Measurements from ENCODE around the gene TMA7.
A peak's percentile ranks its signal among the peaks of the same experiment; 100 is the strongest.
"Not testable (repeated sequence)": the region's sequence is repeated elsewhere in the genome, so short reads cannot be mapped to it uniquely, and the experiment has no call there.

The TMA7 gene

DNA sequence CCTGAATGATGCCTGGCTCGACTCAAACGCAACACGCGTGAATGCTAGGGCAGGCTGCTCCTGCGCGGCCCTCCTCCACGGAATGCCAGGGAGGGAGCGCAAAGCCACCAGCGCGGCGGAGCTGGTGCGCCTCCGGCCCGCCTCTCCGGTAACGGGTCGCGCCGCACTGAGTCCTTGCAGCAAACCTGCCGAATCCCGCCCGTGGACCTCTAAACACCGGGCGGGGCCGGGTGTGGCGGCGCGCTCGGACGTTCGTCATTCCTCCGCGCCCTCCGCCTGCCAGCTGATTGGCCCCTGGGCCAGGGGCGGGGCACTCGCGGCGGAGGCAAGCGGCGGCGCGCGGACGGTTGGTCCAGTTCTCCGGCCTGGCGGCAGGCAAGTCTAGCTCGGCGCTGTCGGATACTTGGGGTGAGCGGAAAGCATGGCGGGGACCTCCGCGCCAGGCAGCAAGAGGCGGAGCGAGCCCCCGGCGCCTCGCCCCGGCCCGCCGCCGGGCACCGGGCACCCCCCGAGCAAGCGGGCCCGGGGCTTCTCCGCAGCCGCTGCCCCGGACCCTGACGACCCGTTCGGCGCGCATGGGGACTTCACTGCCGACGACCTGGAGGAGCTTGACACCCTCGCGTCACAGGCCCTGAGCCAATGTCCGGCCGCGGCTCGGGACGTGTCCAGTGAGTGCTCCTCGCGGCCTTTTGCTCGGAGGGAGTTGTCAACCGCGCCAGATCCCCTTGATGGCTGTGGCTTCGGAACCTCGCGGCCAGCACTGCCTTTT lies 6.6 kb downstream of the TMA7 start, which contains the start of gene ATRIP:
ATRIP (plus strand) TSS at position 313 of the 769 bp plus-strand sequence; CDS start at position 422, 109 bp downstream.
- H3K27ac ChIP-seq (ENCODE audit: low read depth, low read length), result peak within 1 kb of the TSS; percentile 83
- peaks cover 1 to 35% (median 24%) of the 10 kb centered on the region in 5 donors for H3K36me3 ChIP-seq (ENCODE audit: control insufficient read depth in 5 of 5, insufficient read depth in 5 of 5, low read length in 5 of 5)
- peak within 1 kb of the TSS; percentile 67 to 92 (median 78) for H3K4me3 ChIP-seq (ENCODE audit: low read depth in 1 of 5, low read length in 5 of 5)
- no peaks in the 10 kb centered on the region for H3K27me3 ChIP-seq (ENCODE audit: control insufficient read depth in 5 of 5, insufficient read depth in 4 of 5, low read length in 5 of 5)
- H3K4me1 ChIP-seq (ENCODE audit: control insufficient read depth in 5 of 5, insufficient read depth in 5 of 5, low read length in 5 of 5), result peaks cover 2 to 28% (median 26%) of the 10 kb centered on the region in 5 donors
- H3K9me3 ChIP-seq (ENCODE audit: control insufficient read depth in 5 of 5, low read length in 5 of 5), result no peaks in the 10 kb centered on the region
- H3K9ac ChIP-seq (ENCODE audit: low read length in 5 of 5), result peak within 1 kb of the TSS; percentile 44 to 92 (median 83)

DNA sequence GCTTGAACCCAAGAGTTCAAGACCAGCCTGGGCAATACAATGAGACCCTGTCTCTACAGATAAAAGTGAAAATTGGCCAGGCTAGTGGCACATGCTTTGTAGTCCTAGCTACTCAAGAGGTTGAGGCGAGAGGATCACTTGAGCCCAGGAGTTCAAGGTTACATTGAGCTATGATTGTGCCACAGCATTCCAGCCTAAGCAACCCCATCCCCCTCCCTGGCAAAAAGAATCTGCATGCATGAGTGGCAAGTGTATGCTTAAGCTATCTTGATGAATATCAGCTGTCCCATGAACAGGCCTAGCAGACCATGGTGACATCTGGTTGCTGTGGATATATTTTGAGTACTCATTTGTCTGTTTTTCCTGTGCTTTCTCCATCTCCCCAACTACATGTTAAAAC lies 11.2 kb downstream of the TMA7 start:
- Histone ChIP-seq H3K36me3 (ENCODE audit: control insufficient read depth in 5 of 5, insufficient read depth in 5 of 5, low read length in 5 of 5) (peaks cover 16 to 45% (median 34%) of the 10 kb centered on the region in 5 donors), H3K9me3 (ENCODE audit: control insufficient read depth in 5 of 5, low read length in 5 of 5) (no peaks in the 10 kb centered on the region), H3K4me3 (ENCODE audit: low read depth in 1 of 5, low read length in 5 of 5) (no peak overlapping the region), H3K9ac (ENCODE audit: low read length in 5 of 5) (no peak overlapping the region), H3K27ac (ENCODE audit: low read depth, low read length) (no peak overlapping the region), H3K4me1 (ENCODE audit: control insufficient read depth in 5 of 5, insufficient read depth in 5 of 5, low read length in 5 of 5) (peaks cover 0 to 15% (median 13%) of the 10 kb centered on the region in 5 donors), H3K27me3 (ENCODE audit: control insufficient read depth in 5 of 5, insufficient read depth in 4 of 5, low read length in 5 of 5) (no peaks in the 10 kb centered on the region)

GRCh38 chr3:48456456-48456855 lies 16.4 kb downstream of the TMA7 start:
- H3K27me3 ChIP-seq (ENCODE audit: control insufficient read depth in 5 of 5, insufficient read depth in 4 of 5, low read length in 5 of 5), result no peaks in the 10 kb centered on the region
- H3K36me3 ChIP-seq (ENCODE audit: control insufficient read depth in 5 of 5, insufficient read depth in 5 of 5, low read length in 5 of 5), result peaks cover 24 to 84% (median 69%) of the 10 kb centered on the region in 5 donors

GRCh38 chr3:48459331-48459730 lies 19.3 kb downstream of the TMA7 start:
- no peak overlapping the region for H3K27ac ChIP-seq (ENCODE audit: low read depth, low read length)
- H3K9ac ChIP-seq (ENCODE audit: low read length in 5 of 5), result no peak overlapping the region
- no peaks in the 10 kb centered on the region for H3K4me1 ChIP-seq (ENCODE audit: control insufficient read depth in 5 of 5, insufficient read depth in 5 of 5, low read length in 5 of 5)
- no peaks in the 10 kb centered on the region for H3K27me3 ChIP-seq (ENCODE audit: control insufficient read depth in 5 of 5, insufficient read depth in 4 of 5, low read length in 5 of 5)
- no peak overlapping the region for H3K4me3 ChIP-seq (ENCODE audit: low read depth in 1 of 5, low read length in 5 of 5)
- H3K9me3 ChIP-seq (ENCODE audit: control insufficient read depth in 5 of 5, low read length in 5 of 5), result no peaks in the 10 kb centered on the region
- peaks cover 14 to 73% (median 49%) of the 10 kb centered on the region in 5 donors for H3K36me3 ChIP-seq (ENCODE audit: control insufficient read depth in 5 of 5, insufficient read depth in 5 of 5, low read length in 5 of 5)

More at GRCh38 chr3:48456456-48456855, 16.4 kb downstream of the TMA7 start:
- Histone ChIP-seq H3K27ac (ENCODE audit: low read depth, low read length) (no peak overlapping the region), H3K4me1 (ENCODE audit: control insufficient read depth in 5 of 5, insufficient read depth in 5 of 5, low read length in 5 of 5) (no peaks in the 10 kb centered on the region), H3K4me3 (ENCODE audit: low read depth in 1 of 5, low read length in 5 of 5) (no peak overlapping the region), H3K9me3 (ENCODE audit: control insufficient read depth in 5 of 5, low read length in 5 of 5) (no peaks in the 10 kb centered on the region), H3K9ac (ENCODE audit: low read length in 5 of 5) (no peak overlapping the region)

DNA sequence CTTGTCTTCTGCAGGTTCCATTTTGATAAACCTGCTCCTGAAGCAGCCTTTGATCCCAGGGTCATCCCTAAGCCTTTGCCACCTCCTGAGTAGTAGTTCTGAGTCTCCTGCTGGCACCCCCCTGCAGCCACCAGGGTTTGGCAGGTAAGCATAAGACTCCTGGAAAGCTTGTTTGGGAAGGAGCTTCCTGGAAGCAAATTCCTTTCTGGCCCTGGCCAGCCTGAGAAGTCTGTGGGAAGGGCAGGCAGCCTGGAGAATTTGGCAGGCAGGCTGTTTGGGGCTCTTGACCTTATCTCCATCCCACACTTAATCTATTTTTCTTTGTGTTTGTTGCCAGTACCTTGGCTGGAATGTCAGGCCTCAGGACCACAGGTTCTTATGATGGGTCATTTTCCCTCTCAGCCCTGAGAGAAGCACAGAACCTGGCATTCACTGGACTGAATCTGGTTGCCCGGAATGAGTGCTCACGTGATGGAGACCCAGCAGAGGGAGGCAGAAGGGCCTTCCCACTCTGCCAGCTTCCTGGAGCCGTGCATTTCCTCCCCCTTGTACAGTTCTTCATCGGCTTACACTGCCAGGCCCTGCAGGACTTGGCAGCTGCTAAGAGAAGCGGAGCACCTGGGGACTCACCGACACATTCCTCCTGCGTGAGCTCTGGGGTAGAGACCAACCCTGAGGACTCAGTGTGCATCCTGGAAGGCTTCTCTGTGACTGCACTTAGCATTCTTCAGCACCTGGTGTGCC lies 19.9 kb downstream of the TMA7 start:
- no peak overlapping the region for H3K27ac ChIP-seq (ENCODE audit: low read depth, low read length)
- H3K9me3 ChIP-seq (ENCODE audit: control insufficient read depth in 5 of 5, low read length in 5 of 5), result no peaks in the 10 kb centered on the region
- peaks cover 11 to 75% (median 48%) of the 10 kb centered on the region in 5 donors for H3K36me3 ChIP-seq (ENCODE audit: control insufficient read depth in 5 of 5, insufficient read depth in 5 of 5, low read length in 5 of 5)
- H3K4me3 ChIP-seq (ENCODE audit: low read depth in 1 of 5, low read length in 5 of 5), result no peak overlapping the region
- no peak overlapping the region for H3K9ac ChIP-seq (ENCODE audit: low read length in 5 of 5)
- peaks cover 0 to 5% (median 2%) of the 10 kb centered on the region in 5 donors for H3K4me1 ChIP-seq (ENCODE audit: control insufficient read depth in 5 of 5, insufficient read depth in 5 of 5, low read length in 5 of 5)
- H3K27me3 ChIP-seq (ENCODE audit: control insufficient read depth in 5 of 5, insufficient read depth in 4 of 5, low read length in 5 of 5), result no peaks in the 10 kb centered on the region

DNA sequence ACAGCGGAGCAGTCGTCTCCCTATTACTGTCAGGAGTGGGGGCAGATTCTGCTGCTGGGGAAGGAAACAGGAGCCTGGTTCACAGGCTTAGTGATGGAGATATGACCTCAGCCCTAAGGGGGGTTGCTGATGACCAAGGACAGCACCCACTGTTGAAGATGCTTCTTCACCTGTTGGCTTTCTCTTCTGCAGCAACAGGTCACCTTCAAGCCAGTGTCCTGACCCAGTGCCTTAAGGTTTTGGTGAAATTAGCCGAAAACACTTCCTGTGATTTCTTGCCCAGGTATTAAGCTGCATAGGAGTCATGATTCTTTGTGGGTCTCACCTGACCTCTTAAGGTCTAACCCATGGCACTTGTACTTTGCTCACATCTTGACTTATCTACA lies 20.5 kb downstream of the TMA7 start:
- no peak overlapping the region for H3K27ac ChIP-seq (ENCODE audit: low read depth, low read length)
- peaks cover 2 to 10% (median 8%) of the 10 kb centered on the region in 5 donors for H3K4me1 ChIP-seq (ENCODE audit: control insufficient read depth in 5 of 5, insufficient read depth in 5 of 5, low read length in 5 of 5)
- no peak overlapping the region for H3K4me3 ChIP-seq (ENCODE audit: low read depth in 1 of 5, low read length in 5 of 5)
- peaks cover 0 to under 1% (median 0%) of the 10 kb centered on the region in 5 donors for H3K27me3 ChIP-seq (ENCODE audit: control insufficient read depth in 5 of 5, insufficient read depth in 4 of 5, low read length in 5 of 5)
- H3K36me3 ChIP-seq (ENCODE audit: control insufficient read depth in 5 of 5, insufficient read depth in 5 of 5, low read length in 5 of 5), result peaks cover 8 to 69% (median 45%) of the 10 kb centered on the region in 5 donors
- no peak overlapping the region for H3K9ac ChIP-seq (ENCODE audit: low read length in 5 of 5)
- H3K9me3 ChIP-seq (ENCODE audit: control insufficient read depth in 5 of 5, low read length in 5 of 5), result no peaks in the 10 kb centered on the region

- H3K27ac ChIP-seq (ENCODE audit: low read depth, low read length); H3K27me3 ChIP-seq (ENCODE audit: control insufficient read depth in 5 of 5, insufficient read depth in 4 of 5, low read length in 5 of 5); H3K9ac ChIP-seq (ENCODE audit: low read length in 5 of 5); H3K4me3 ChIP-seq (ENCODE audit: low read depth in 1 of 5, low read length in 5 of 5); H3K9me3 ChIP-seq (ENCODE audit: control insufficient read depth in 5 of 5, low read length in 5 of 5): not testable (repeated sequence)
- H3K36me3 ChIP-seq (ENCODE audit: control insufficient read depth in 5 of 5, insufficient read depth in 5 of 5, low read length in 5 of 5), result peaks cover 8 to 61% (median 40%) of the 10 kb centered on the region in 5 donors
- H3K4me1 ChIP-seq (ENCODE audit: control insufficient read depth in 5 of 5, insufficient read depth in 5 of 5, low read length in 5 of 5), result peaks cover 9 to 21% (median 19%) of the 10 kb centered on the region in 5 donors
Observed at GRCh38 chr3:48461767-48462166, 21.7 kb downstream of the TMA7 start.

GRCh38 chr3:48463703-48464102 lies 23.6 kb downstream of the TMA7 start:
- no peak overlapping the region for H3K9ac ChIP-seq (ENCODE audit: low read length in 5 of 5)
- H3K27ac ChIP-seq (ENCODE audit: low read depth, low read length), result no peak overlapping the region
- no peak overlapping the region for H3K4me3 ChIP-seq (ENCODE audit: low read depth in 1 of 5, low read length in 5 of 5)
- peaks cover 23 to 40% (median 38%) of the 10 kb centered on the region in 5 donors for H3K4me1 ChIP-seq (ENCODE audit: control insufficient read depth in 5 of 5, insufficient read depth in 5 of 5, low read length in 5 of 5)
- H3K36me3 ChIP-seq (ENCODE audit: control insufficient read depth in 5 of 5, insufficient read depth in 5 of 5, low read length in 5 of 5), result peaks cover 6 to 70% (median 49%) of the 10 kb centered on the region in 5 donors
- peaks cover 0 to 5% (median 0%) of the 10 kb centered on the region in 5 donors for H3K27me3 ChIP-seq (ENCODE audit: control insufficient read depth in 5 of 5, insufficient read depth in 4 of 5, low read length in 5 of 5)
- no peaks in the 10 kb centered on the region for H3K9me3 ChIP-seq (ENCODE audit: control insufficient read depth in 5 of 5, low read length in 5 of 5)

GRCh38 chr3:48464713-48465221 lies 24.7 kb downstream of the TMA7 start:
- Histone ChIP-seq H3K4me3 (ENCODE audit: low read depth in 1 of 5, low read length in 5 of 5) (peak overlapping the region in 1 of 5 donors; percentile 1), H3K9me3 (ENCODE audit: control insufficient read depth in 5 of 5, low read length in 5 of 5) (no peaks in the 10 kb centered on the region), H3K9ac (ENCODE audit: low read length in 5 of 5) (peak overlapping the region in 1 of 5 donors; percentile 45), H3K27ac (ENCODE audit: low read depth, low read length) (peak overlapping the region; percentile 99), H3K4me1 (ENCODE audit: control insufficient read depth in 5 of 5, insufficient read depth in 5 of 5, low read length in 5 of 5) (peaks cover 26 to 51% (median 49%) of the 10 kb centered on the region in 5 donors), H3K36me3 (ENCODE audit: control insufficient read depth in 5 of 5, insufficient read depth in 5 of 5, low read length in 5 of 5) (peaks cover 0 to 70% (median 49%) of the 10 kb centered on the region in 5 donors), H3K27me3 (ENCODE audit: control insufficient read depth in 5 of 5, insufficient read depth in 4 of 5, low read length in 5 of 5) (peaks cover 0 to 5% (median 0%) of the 10 kb centered on the region in 5 donors)
